Liver (tissue), 3 donors: ENCODE measurements around the gene ECHDC3.

ENCODE experiments used
- ATF3 ChIP-seq: IDR thresholded peaks from 2 replicates; pipeline ENCODE4 v1.6.1; 2016; ENCODE audit warnings: antibody characterized with exemption
- CTCF ChIP-seq: fragments of 150-350 bp; IDR thresholded peaks from 2 replicates; pipeline ENCODE4 v1.5.1; 2017; ENCODE audit warnings: improper control_type of control experiment, low read depth, low read length; ENCODE audit not compliant: missing input control
- HNF4A ChIP-seq, 2 donors: conservative IDR thresholded peaks; 2 replicates each; pipeline ENCODE4 v1.6.1; 2016; ENCODE audit warnings: antibody characterized with exemption in 2 of 2, mild to moderate bottlenecking in 2 of 2
- HNF4G ChIP-seq: IDR thresholded peaks from 2 replicates; pipeline ENCODE4 v1.6.1; 2016; ENCODE audit warnings: antibody characterized with exemption
- JUND ChIP-seq, 2 donors: IDR thresholded peaks; 2 replicates each; pipeline ENCODE4 v1.6.1; 2016; ENCODE audit warnings: antibody characterized with exemption in 2 of 2
- MAX ChIP-seq: IDR thresholded peaks from 2 replicates; pipeline ENCODE4 v1.6.1; 2016; ENCODE audit warnings: antibody characterized with exemption
- RAD21 ChIP-seq, 2 donors: IDR thresholded peaks; 2 replicates each; pipeline ENCODE4 v1.6.1; 2016; ENCODE audit warnings: antibody characterized with exemption in 2 of 2, mild to moderate bottlenecking in 2 of 2
- REST ChIP-seq: IDR thresholded peaks from 2 replicates; pipeline ENCODE4 v1.6.1; 2016; ENCODE audit warnings: antibody characterized with exemption, mild to moderate bottlenecking
- RXRA ChIP-seq, 2 donors: IDR thresholded peaks; 2 replicates each; pipeline ENCODE4 v1.6.1; 2017 to 2018; ENCODE audit warnings: antibody characterized with exemption in 2 of 2, mild to moderate bottlenecking in 1 of 2
- SP1 ChIP-seq: IDR thresholded peaks from 2 replicates; pipeline ENCODE4 v1.6.1; 2018; ENCODE audit warnings: antibody characterized with exemption, mild to moderate bottlenecking
- TAF1 ChIP-seq: conservative IDR thresholded peaks from 2 replicates; pipeline ENCODE4 v1.6.1; 2016; ENCODE audit warnings: antibody characterized with exemption, mild to moderate bottlenecking
- YY1 ChIP-seq: IDR thresholded peaks from 2 replicates; pipeline ENCODE4 v1.6.1; 2016; ENCODE audit warnings: antibody characterized with exemption, mild to moderate bottlenecking
- donor health status: healthy.
- donor health status: healthy.

GRCh38 chr10:11795101-11795920 is 53.1 kb downstream of the ECHDC3 start:
- TF ChIP-seq SP1, result no peak
- no peak for TF ChIP-seq RAD21 (IDR thresholded peaks at IDR 0.05)
- no peak for TF ChIP-seq MAX
- TF ChIP-seq REST, result no peak
- TF ChIP-seq CTCF, result no peak
- TF ChIP-seq YY1, result no peak
- TF ChIP-seq ATF3, result no peak
- TF ChIP-seq TAF1, result no peak
- TF ChIP-seq RXRA (IDR thresholded peaks at IDR 0.05), result no peak
- TF ChIP-seq HNF4A (conservative IDR thresholded peaks at IDR 0.05), result no peak
- no peak for TF ChIP-seq HNF4G
- TF ChIP-seq JUND (IDR thresholded peaks at IDR 0.05), result no peak
